Keratinocyte (primary cell): ENCODE measurements around the gene AEBP1. TPM values are rescaled to one million over a fixed set of nuclear protein-coding genes. Genes with fewer than 3 reads are reported as not detected.

ENCODE experiments used
- DNase-seq: peaks from one replicate; pipeline ENCODE4 v3.0.0-alpha.2; 2011; ENCODE audit warnings: low read depth, missing footprints, low spot score
- FAIRE-seq: peaks from 2 replicates; lab custom pipeline; 2011; peaks lifted over from hg19 to GRCh38; lab: Jason Lieb, UNC
- H2AFZ ChIP-seq: 2 replicates; pipeline ENCODE4 v1.6.0; 2012; ENCODE audit warnings: low read length, control low read depth, inconsistent platforms; ENCODE audit not compliant: control insufficient read depth
- H3K27ac ChIP-seq: 2 replicates; pipeline ENCODE4 v1.5.1; 2011; ENCODE audit warnings: low read length; ENCODE audit not compliant: control insufficient read depth, insufficient read depth
- H3K27me3 ChIP-seq: 3 replicates; pipeline ENCODE4 v1.6.0; 2011; ENCODE audit warnings: low read length; ENCODE audit not compliant: control insufficient read depth, insufficient read depth; ENCODE audit errors: extremely low read depth
- H3K36me3 ChIP-seq, 2 experiments: 2 replicates in 1 of 2; 3 replicates in 1 of 2; pipeline ENCODE4 v1.5.1; 2011; ENCODE audit warnings: low read length in 2 of 2, mild to moderate bottlenecking in 1 of 2; ENCODE audit not compliant: control insufficient read depth in 2 of 2, insufficient read depth in 2 of 2; ENCODE audit errors: extremely low read depth in 1 of 2
- H3K4me1 ChIP-seq: 3 replicates; pipeline ENCODE4 v1.5.1; 2011; ENCODE audit warnings: low read length; ENCODE audit not compliant: control insufficient read depth, insufficient read depth; ENCODE audit errors: extremely low read depth
- H3K4me2 ChIP-seq: 3 replicates; pipeline ENCODE4 v1.6.0; 2011; ENCODE audit warnings: low read depth, low read length; ENCODE audit not compliant: control insufficient read depth, insufficient read depth; ENCODE audit errors: extremely low read depth
- H3K4me3 ChIP-seq, 3 experiments: fragments of 200-600 bp in 1 of 3; sonication (generic) in 1 of 3; 2 replicates in 2 of 3; 3 replicates in 1 of 3; pipeline ENCODE4 v1.5.1; 2011 to 2016; ENCODE audit warnings: low read length in 3 of 3, mild to moderate bottlenecking in 3 of 3, control low read depth in 2 of 3, inconsistent platforms in 1 of 3, low read depth in 1 of 3, mixed read lengths in 1 of 3, mixed run types in 1 of 3, moderate library complexity in 1 of 3; ENCODE audit not compliant: control insufficient read depth in 2 of 3, insufficient read depth in 2 of 3; ENCODE audit errors: extremely low read depth in 1 of 3
- H3K79me2 ChIP-seq: 2 replicates; pipeline ENCODE4 v1.6.0; 2012; ENCODE audit warnings: low read length; ENCODE audit not compliant: control insufficient read depth, insufficient read depth
- H3K9ac ChIP-seq: 3 replicates; pipeline ENCODE4 v1.6.0; 2011; ENCODE audit warnings: low read length; ENCODE audit not compliant: control insufficient read depth, insufficient read depth; ENCODE audit errors: extremely low read depth
- H3K9me1 ChIP-seq: 3 replicates; pipeline ENCODE4 v1.6.0; 2011; ENCODE audit warnings: low read length; ENCODE audit not compliant: control insufficient read depth, insufficient read depth; ENCODE audit errors: extremely low read depth
- H3K9me3 ChIP-seq: 2 replicates; pipeline ENCODE4 v1.5.1; 2012; ENCODE audit warnings: low read depth, low read length; ENCODE audit not compliant: control insufficient read depth
- H4K20me1 ChIP-seq: 3 replicates; pipeline ENCODE4 v1.6.0; 2011; ENCODE audit warnings: low read length; ENCODE audit not compliant: control insufficient read depth, insufficient read depth; ENCODE audit errors: extremely low read depth
- EZH2 ChIP-seq: IDR thresholded peaks from one replicate; pipeline ENCODE4 v1.6.1; 2012; ENCODE audit warnings: inconsistent platforms, mild to moderate bottlenecking, low read length, moderate library complexity
- dilution Hi-C: fragments of 300-500 bp; cut with MboI; formaldehyde crosslinking; loops from one replicate; pipeline ENCODE4 v1.7.0; 2020; ENCODE audit warnings: low sequenced_read_pairs; ENCODE audit not compliant: extremely low pct_ligation_motif_present
- polyA plus RNA-seq, 5 experiments: library from polyadenylated mRNA; depleted of rRNA in 3 of 5; stranded (reverse) in 3 of 5; stranded (forward) in 1 of 5; unstranded in 1 of 5; fragments of >200 nt; gene quantifications; 1 replicate in 1 of 5; 2 replicates in 3 of 5; 3 replicates in 1 of 5; pipeline versions ENCODE4 v1.2.1 to v1.2.3, GENCODE V29; 2011 to 2012; ENCODE audit warnings: missing spikeins in 2 of 5, low read depth in 1 of 5, low replicate concordance in 1 of 5
- TF ChIP-seq, protein P1 (sequence below), 3 experiments: IDR thresholded peaks in 1 of 3; conservative IDR thresholded peaks in 1 of 3; optimal IDR thresholded peaks in 1 of 3; 2 replicates in 2 of 3; 3 replicates in 1 of 3; pipeline versions ENCODE3 to v1.5.1; 2011; ENCODE audit warnings: low read length in 3 of 3, mild to moderate bottlenecking in 3 of 3, moderate library complexity in 2 of 3, control low read depth in 1 of 3, inconsistent platforms in 1 of 3; ENCODE audit not compliant: insufficient read depth in 2 of 3; ENCODE audit errors: extremely low read depth in 1 of 3

AEBP1 gene
- polyA plus RNA-seq, 1 donor (not counting 4 experiments of a cell fraction or from before 2014, with no cell fraction given): 0.03 TPM

DNA sequence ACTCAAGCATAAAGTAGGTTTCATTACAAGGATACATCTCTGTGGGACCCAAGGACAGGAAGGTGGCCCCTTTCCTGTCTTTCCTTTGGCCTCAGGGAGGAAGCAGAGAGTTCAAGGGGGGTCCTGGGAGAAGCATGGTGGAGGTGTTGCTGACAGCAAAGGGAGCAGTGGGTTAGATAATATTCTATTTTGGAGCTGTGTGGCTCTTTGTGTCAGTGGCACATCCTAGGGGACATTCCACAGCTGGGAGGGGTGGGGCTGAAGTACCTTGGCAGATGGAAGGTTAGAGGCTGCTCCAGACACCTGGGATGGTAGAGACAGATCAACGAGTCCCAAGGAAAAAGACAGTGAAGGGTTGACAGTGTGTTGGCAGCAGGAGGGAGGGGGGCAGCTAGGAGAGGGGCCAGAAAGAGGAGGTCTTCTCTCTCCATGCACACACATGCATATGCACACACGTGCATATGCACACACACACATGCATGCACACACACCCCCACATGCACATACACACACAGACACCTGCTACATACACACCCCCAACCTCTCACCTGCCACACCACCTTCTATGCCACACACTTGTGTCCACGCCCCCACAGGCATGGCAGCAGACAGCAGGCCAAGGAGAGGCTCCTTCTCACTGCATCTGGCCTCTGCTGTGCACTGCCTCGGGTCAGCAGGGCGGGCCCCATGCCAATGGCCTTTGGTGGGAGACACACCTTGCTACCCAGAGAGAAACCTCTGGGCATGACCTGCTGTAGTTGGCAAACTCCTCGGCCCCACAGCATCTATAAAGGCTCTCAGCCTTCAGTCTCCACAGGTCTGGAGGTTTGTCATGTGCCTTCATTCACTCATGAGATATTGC lies 24.8 kb downstream of the AEBP1 start:
- Histone ChIP-seq H3K4me3 (no peak overlapping the region), H3K9ac (no peak overlapping the region), H3K27ac (no peak overlapping the region), H3K36me3 (no peaks in the 10 kb centered on the region), H3K4me1 (no peaks in the 10 kb centered on the region), H3K4me2 (no peak overlapping the region), H2AFZ (no peak overlapping the region), H3K9me1 (no peaks in the 10 kb centered on the region), H3K79me2 (no peaks in the 10 kb centered on the region), H3K27me3 (no peaks in the 10 kb centered on the region), H4K20me1 (no peaks in the 10 kb centered on the region), H3K9me3 (no peaks in the 10 kb centered on the region)
- FAIRE-seq (no peak), DNase-seq (no peak)
- dilution Hi-C loops: no loop called here
- TF ChIP-seq, protein P1, sequence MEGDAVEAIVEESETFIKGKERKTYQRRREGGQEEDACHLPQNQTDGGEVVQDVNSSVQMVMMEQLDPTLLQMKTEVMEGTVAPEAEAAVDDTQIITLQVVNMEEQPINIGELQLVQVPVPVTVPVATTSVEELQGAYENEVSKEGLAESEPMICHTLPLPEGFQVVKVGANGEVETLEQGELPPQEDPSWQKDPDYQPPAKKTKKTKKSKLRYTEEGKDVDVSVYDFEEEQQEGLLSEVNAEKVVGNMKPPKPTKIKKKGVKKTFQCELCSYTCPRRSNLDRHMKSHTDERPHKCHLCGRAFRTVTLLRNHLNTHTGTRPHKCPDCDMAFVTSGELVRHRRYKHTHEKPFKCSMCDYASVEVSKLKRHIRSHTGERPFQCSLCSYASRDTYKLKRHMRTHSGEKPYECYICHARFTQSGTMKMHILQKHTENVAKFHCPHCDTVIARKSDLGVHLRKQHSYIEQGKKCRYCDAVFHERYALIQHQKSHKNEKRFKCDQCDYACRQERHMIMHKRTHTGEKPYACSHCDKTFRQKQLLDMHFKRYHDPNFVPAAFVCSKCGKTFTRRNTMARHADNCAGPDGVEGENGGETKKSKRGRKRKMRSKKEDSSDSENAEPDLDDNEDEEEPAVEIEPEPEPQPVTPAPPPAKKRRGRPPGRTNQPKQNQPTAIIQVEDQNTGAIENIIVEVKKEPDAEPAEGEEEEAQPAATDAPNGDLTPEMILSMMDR (optimal IDR thresholded peaks at IDR 0.05 in 1 of 3, IDR thresholded peaks at IDR 0.05 in 1 of 3, conservative IDR thresholded peaks at IDR 0.05 in 1 of 3; ENCODE audit: extremely low read depth in 1 of 3, insufficient read depth in 2 of 3, low read length in 3 of 3): no peak
- TF ChIP-seq EZH2: no peak

- Histone ChIP-seq H3K79me2 (no peaks in the 10 kb centered on the region), H3K9me1 (no peaks in the 10 kb centered on the region), H3K4me3 (no peak overlapping the region), H3K36me3 (no peaks in the 10 kb centered on the region), H2AFZ (no peak overlapping the region), H3K9me3 (no peaks in the 10 kb centered on the region), H3K27me3 (no peaks in the 10 kb centered on the region), H3K27ac (no peak overlapping the region), H4K20me1 (no peaks in the 10 kb centered on the region), H3K4me1 (no peaks in the 10 kb centered on the region), H3K4me2 (no peak overlapping the region), H3K9ac (no peak overlapping the region)
- dilution Hi-C loops: no loop called here
- FAIRE-seq (no peak), DNase-seq (no peak)
- TF ChIP-seq, protein P1 (optimal IDR thresholded peaks at IDR 0.05 in 1 of 3, IDR thresholded peaks at IDR 0.05 in 1 of 3, conservative IDR thresholded peaks at IDR 0.05 in 1 of 3; ENCODE audit: extremely low read depth in 1 of 3, insufficient read depth in 2 of 3, low read length in 3 of 3): peak; percentile 22 to 68 (median 63)
- no peak for TF ChIP-seq EZH2
Measured at GRCh38 chr7:44131173-44132029, 27.3 kb downstream of the AEBP1 start.
